ENCODE results near the gene DLK2.

DNA sequence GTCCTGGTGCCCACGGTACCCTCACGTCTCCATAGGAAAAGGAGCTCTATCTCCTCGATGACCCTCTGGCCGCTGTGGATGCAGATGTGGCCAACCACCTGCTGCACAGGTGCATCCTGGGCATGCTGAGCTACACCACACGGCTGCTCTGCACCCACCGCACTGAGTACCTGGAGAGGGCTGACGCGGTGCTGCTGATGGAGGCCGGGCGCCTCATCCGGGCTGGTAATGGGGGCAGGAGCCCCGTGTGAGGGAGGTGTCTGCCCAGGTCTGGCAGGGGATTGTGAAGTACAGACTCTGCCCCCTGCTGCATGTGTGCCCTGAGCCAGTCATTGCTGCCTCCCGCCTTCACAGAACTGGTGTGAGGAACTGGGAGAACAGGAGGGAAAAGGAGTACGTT is 12.4 kb downstream of the DLK2 start:
- TF ChIP-seq, protein P1, sequence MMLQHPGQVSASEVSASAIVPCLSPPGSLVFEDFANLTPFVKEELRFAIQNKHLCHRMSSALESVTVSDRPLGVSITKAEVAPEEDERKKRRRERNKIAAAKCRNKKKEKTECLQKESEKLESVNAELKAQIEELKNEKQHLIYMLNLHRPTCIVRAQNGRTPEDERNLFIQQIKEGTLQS (CRISPR knock-in tag; conservative IDR thresholded peaks at IDR 0.05), result no peak
- TF ChIP-seq CTCF (IDR thresholded peaks at IDR 0.05) (no peak), CREB1 (CRISPR knock-in tag; IDR thresholded peaks at IDR 0.05) (no peak), ETV6 (CRISPR knock-in tag; IDR thresholded peaks at IDR 0.05) (no peak), ZBTB21 (CRISPR knock-in tag; IDR thresholded peaks at IDR 0.05; ENCODE audit: borderline replicate concordance) (no peak), ATF1 (CRISPR knock-in tag; IDR thresholded peaks at IDR 0.05) (no peak), NFYB (CRISPR knock-in tag; conservative IDR thresholded peaks at IDR 0.05; ENCODE audit: low read depth) (no peak), NR2C2 (CRISPR knock-in tag; IDR thresholded peaks at IDR 0.05) (no peak)
- TF ChIP-seq, protein P2, sequence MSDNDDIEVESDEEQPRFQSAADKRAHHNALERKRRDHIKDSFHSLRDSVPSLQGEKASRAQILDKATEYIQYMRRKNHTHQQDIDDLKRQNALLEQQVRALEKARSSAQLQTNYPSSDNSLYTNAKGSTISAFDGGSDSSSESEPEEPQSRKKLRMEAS (CRISPR knock-in tag; IDR thresholded peaks at IDR 0.05), result no peak

Data from WTC11 (cell line).